Fibroblast of skin of back (primary cell): ENCODE measurements around the gene ST6GALNAC1.

Experiments used
- DNase-seq: peaks from one replicate; pipeline ENCODE4 v3.0.0-alpha.2; 2013

The ST6GALNAC1 gene

GRCh38 chr17:76575570-76575969 is 68.0 kb downstream of the ST6GALNAC1 start:
- no peak for DNase-seq
